RWPE2 (cell line): ENCODE results near the gene MAGI1.

Source experiments
- ATAC-seq: fragments of 200-7000 bp; cut with Tn5 transposase; 3 replicates; pipeline ENCODE4 v1.9.1; 2021; ENCODE audit warnings: low read depth
- DNase-seq: peaks from one replicate; pipeline ENCODE4 v3.0.0-alpha.2; 2020; ENCODE audit warnings: low spot score
- H3K27ac ChIP-seq: fragments of 450-650 bp; 2 replicates; pipeline ENCODE4 v1.5.1; 2017; ENCODE audit warnings: mild to moderate bottlenecking; ENCODE audit not compliant: poor library complexity, severe bottlenecking
- H3K27me3 ChIP-seq: fragments of 250-450 bp; sonication (Bioruptor Pico); 2 replicates; pipeline ENCODE4 v1.5.1; 2021; ENCODE audit warnings: mild to moderate bottlenecking, moderate library complexity; ENCODE audit not compliant: insufficient read depth, poor library complexity, severe bottlenecking
- H3K36me3 ChIP-seq: fragments of 250-450 bp; sonication (Bioruptor Pico); 2 replicates; pipeline ENCODE4 v1.5.1; 2020; ENCODE audit warnings: low read depth, mild to moderate bottlenecking, moderate library complexity
- H3K4me1 ChIP-seq: fragments of 250-450 bp; sonication (Bioruptor Pico); 2 replicates; pipeline ENCODE4 v1.5.1; 2021; ENCODE audit warnings: mild to moderate bottlenecking, moderate library complexity; ENCODE audit not compliant: insufficient read depth, poor library complexity, severe bottlenecking
- H3K4me3 ChIP-seq: fragments of 250-450 bp; sonication (Bioruptor Pico); 2 replicates; pipeline ENCODE4 v1.5.1; 2021; ENCODE audit warnings: mild to moderate bottlenecking, moderate library complexity; ENCODE audit not compliant: severe bottlenecking
- H3K9me3 ChIP-seq: fragments of 250-450 bp; sonication (Bioruptor Pico); 2 replicates; pipeline ENCODE4 v1.5.1; 2021; ENCODE audit warnings: mild to moderate bottlenecking, moderate library complexity; ENCODE audit not compliant: severe bottlenecking
- TF ChIP-seq, protein P1 (sequence below): fragments of 450-650 bp; IDR thresholded peaks from one replicate; pipeline ENCODE4 v1.5.1; 2017; ENCODE audit warnings: mild to moderate bottlenecking, moderate library complexity; ENCODE audit not compliant: poor library complexity, severe bottlenecking

The MAGI1 gene

DNA sequence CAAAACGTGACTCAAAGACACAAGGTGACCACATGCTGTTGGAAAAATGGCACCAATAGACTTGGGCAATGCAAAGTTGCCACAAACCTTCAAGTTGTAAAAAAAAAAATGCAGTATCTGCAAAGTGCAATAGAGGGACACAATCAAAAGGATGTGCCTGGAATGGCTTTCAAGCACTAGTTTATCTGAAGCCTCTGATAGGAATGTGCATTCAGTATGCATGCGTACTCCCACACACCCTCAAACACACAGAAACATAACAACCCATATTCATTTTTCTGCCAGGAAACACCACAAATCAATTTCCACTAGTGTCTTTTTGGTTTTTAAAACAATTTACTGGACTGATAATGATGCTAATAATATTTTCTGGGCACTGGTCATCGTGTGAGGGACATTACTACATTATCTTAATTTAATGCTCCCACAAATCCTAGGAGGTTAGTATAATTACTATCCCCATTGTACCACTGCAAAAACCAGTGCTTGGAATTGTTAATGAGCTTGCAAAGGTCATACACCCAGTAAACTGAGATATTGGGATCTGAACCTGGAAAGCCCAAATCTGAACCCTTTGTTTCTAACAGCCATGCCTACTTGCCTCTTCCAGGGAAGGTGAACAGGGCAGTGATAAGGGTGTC, 298.7 kb downstream of the MAGI1 start:
- DNase-seq = no peak
- no peak overlapping the region for H3K4me3 ChIP-seq
- TF ChIP-seq, protein P1, sequence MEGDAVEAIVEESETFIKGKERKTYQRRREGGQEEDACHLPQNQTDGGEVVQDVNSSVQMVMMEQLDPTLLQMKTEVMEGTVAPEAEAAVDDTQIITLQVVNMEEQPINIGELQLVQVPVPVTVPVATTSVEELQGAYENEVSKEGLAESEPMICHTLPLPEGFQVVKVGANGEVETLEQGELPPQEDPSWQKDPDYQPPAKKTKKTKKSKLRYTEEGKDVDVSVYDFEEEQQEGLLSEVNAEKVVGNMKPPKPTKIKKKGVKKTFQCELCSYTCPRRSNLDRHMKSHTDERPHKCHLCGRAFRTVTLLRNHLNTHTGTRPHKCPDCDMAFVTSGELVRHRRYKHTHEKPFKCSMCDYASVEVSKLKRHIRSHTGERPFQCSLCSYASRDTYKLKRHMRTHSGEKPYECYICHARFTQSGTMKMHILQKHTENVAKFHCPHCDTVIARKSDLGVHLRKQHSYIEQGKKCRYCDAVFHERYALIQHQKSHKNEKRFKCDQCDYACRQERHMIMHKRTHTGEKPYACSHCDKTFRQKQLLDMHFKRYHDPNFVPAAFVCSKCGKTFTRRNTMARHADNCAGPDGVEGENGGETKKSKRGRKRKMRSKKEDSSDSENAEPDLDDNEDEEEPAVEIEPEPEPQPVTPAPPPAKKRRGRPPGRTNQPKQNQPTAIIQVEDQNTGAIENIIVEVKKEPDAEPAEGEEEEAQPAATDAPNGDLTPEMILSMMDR = no peak
- no peaks in the 10 kb centered on the region for H3K4me1 ChIP-seq
- no peaks in the 10 kb centered on the region for H3K27me3 ChIP-seq
- H3K27ac ChIP-seq = no peak overlapping the region
- H3K9me3 ChIP-seq = no peaks in the 10 kb centered on the region
- no peak for ATAC-seq
- H3K36me3 ChIP-seq = no peaks in the 10 kb centered on the region

DNA sequence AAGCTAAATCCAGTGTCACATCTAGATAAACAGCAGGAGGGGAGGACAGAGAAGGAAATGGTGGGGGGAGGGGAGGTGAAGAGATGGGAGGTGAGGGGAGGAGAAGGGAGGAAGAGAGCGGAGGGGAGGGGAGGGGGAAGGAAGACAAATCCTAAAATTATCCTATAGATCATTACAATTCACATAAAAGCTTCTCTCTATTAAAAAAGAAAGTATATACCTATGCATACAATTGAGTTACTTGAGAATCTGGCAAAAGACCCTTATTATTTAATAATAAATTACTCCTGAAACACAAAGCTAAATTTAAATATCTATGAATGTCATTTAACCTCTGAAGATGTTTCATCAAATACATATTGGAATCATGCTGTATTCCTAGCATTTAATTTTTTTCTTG, 303.9 kb downstream of the MAGI1 start:
- no peak overlapping the region for H3K27ac ChIP-seq
- TF ChIP-seq, protein P1 = no peak

DNA sequence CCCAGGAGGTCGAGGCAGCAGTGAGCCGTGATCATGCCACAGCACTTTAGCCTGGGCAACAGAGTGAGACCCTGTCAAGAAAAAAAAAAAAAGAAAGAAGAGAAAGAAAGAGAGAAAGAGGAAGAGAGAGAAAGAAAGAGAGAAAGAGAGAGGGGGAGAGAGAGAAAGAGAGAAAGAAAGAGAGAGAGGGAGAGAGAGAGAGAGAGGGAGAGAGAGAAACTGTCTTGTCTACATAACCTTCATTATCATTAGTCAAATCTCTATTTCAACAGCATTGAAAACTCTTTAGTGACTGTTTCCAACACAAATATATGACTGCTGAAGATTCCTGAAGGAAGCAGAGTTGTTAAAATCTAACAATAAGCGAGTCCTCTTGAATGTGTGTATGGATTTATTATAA, 304.3 kb downstream of the MAGI1 start:
- no peaks in the 10 kb centered on the region for H3K36me3 ChIP-seq
- ATAC-seq = no peak
- no peak overlapping the region for H3K4me3 ChIP-seq
- TF ChIP-seq, protein P1 = no peak
- no peaks in the 10 kb centered on the region for H3K4me1 ChIP-seq
- H3K27ac ChIP-seq = no peak overlapping the region
- DNase-seq = no peak
- no peaks in the 10 kb centered on the region for H3K9me3 ChIP-seq
- no peaks in the 10 kb centered on the region for H3K27me3 ChIP-seq

More for the DNA sequence above, 303.9 kb downstream of the MAGI1 start:
- DNase-seq (no peak), ATAC-seq (no peak)
- no peak overlapping the region for H3K4me3 ChIP-seq
- H3K4me1 ChIP-seq = no peaks in the 10 kb centered on the region
- no peaks in the 10 kb centered on the region for H3K36me3 ChIP-seq
- H3K27me3 ChIP-seq = no peaks in the 10 kb centered on the region
- no peaks in the 10 kb centered on the region for H3K9me3 ChIP-seq

DNA sequence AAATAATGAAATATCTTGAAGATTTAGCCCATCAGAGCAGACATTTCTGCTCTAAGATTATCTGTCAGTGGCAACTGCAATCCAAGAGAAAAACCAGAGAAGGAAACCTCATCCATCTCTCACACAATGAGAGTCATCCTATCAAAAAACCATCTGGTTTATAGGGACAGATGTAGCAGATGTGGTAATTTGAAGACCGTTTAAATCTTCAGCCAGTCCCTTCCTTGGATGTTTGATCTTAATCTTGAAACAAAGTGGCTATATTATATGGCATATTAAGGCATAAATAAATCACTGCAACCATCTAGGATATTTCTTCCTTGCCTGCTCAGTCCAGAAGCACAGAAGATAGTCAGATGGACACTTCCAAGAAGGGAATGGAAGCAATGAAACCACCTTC, 305.3 kb downstream of the MAGI1 start:
- ATAC-seq (no peak), DNase-seq (no peak)
- TF ChIP-seq, protein P1 = no peak
- no peaks in the 10 kb centered on the region for H3K4me1 ChIP-seq
- no peaks in the 10 kb centered on the region for H3K36me3 ChIP-seq
- H3K4me3 ChIP-seq = no peak overlapping the region
- H3K27ac ChIP-seq = no peak overlapping the region
- no peaks in the 10 kb centered on the region for H3K9me3 ChIP-seq
- H3K27me3 ChIP-seq = no peaks in the 10 kb centered on the region
